ENCODE data around the gene RNASET2. TPM values are rescaled to one million over a fixed set of nuclear protein-coding genes. Genes with fewer than 3 reads are reported as not detected.

The RNASET2 gene
- total and polyA plus RNA-seq, 2 of the 13 experiments (the other 11 are each of a cell fraction or from before 2014, with no cell fraction given), result 44.6 to 597 TPM

- TF ChIP-seq ATF6 (CRISPR knock-in tag; conservative IDR thresholded peaks at IDR 0.05) (no peak), TEAD2 (CRISPR knock-in tag; IDR thresholded peaks at IDR 0.05) (no peak), ZNF780A (CRISPR knock-in tag; IDR thresholded peaks at IDR 0.05) (no peak; the same call in 1 of the 2 replicates), MXI1 (IDR thresholded peaks at IDR 0.05; ENCODE audit: borderline replicate concordance, low read depth, low read length) (peak; percentile 36; the same call in 1 of the 3 replicates), ZNF704 (CRISPR knock-in tag; IDR thresholded peaks at IDR 0.05; ENCODE audit: borderline replicate concordance) (no peak), RAD51 (IDR thresholded peaks at IDR 0.05; ENCODE audit: borderline replicate concordance) (no peak), ZNF674 (CRISPR knock-in tag; IDR thresholded peaks at IDR 0.05; ENCODE audit: low read depth) (no peak), ZSCAN9 (CRISPR knock-in tag; IDR thresholded peaks at IDR 0.05; ENCODE audit: borderline replicate concordance) (no peak), RFX3 (CRISPR knock-in tag; IDR thresholded peaks at IDR 0.05) (peak; percentile 41; the same call in 1 of the 2 replicates), AKNA (CRISPR knock-in tag; IDR thresholded peaks at IDR 0.05; ENCODE audit: borderline replicate concordance) (no peak), CBX5 (CRISPR knock-in tag; IDR thresholded peaks at IDR 0.05; ENCODE audit: borderline replicate concordance) (no peak), PTBP1 (IDR thresholded peaks at IDR 0.05; ENCODE audit: low read depth, low read length, poor library complexity, severe bottlenecking) (no peak), GATA4 (IDR thresholded peaks at IDR 0.05; ENCODE audit: borderline replicate concordance, low read depth) (peak; percentile 14; the same call in 1 of the 2 replicates), SMC3 (IDR thresholded peaks at IDR 0.05; ENCODE audit: low read length) (no peak)
- TF ChIP-seq, protein P1, sequence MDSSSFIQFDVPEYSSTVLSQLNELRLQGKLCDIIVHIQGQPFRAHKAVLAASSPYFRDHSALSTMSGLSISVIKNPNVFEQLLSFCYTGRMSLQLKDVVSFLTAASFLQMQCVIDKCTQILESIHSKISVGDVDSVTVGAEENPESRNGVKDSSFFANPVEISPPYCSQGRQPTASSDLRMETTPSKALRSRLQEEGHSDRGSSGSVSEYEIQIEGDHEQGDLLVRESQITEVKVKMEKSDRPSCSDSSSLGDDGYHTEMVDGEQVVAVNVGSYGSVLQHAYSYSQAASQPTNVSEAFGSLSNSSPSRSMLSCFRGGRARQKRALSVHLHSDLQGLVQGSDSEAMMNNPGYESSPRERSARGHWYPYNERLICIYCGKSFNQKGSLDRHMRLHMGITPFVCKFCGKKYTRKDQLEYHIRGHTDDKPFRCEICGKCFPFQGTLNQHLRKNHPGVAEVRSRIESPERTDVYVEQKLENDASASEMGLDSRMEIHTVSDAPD (CRISPR knock-in tag; IDR thresholded peaks at IDR 0.05), result peak; percentile 46; the same call in 1 of the 2 replicates
- TF ChIP-seq, protein P2, sequence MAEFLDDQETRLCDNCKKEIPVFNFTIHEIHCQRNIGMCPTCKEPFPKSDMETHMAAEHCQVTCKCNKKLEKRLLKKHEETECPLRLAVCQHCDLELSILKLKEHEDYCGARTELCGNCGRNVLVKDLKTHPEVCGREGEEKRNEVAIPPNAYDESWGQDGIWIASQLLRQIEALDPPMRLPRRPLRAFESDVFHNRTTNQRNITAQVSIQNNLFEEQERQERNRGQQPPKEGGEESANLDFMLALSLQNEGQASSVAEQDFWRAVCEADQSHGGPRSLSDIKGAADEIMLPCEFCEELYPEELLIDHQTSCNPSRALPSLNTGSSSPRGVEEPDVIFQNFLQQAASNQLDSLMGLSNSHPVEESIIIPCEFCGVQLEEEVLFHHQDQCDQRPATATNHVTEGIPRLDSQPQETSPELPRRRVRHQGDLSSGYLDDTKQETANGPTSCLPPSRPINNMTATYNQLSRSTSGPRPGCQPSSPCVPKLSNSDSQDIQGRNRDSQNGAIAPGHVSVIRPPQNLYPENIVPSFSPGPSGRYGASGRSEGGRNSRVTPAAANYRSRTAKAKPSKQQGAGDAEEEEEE (CRISPR knock-in tag; IDR thresholded peaks at IDR 0.05; ENCODE audit: borderline replicate concordance), result peak; percentile 66; the same call in 1 of the 2 replicates
Observed at GRCh38 chr6:166957087-166957804, 896 bp upstream of the RNASET2 start (continued).

Data from HepG2 (cell line).